K562 (cell line): ENCODE results near the gene KSR2. TPM values are rescaled to one million over a fixed set of nuclear protein-coding genes. Genes with fewer than 3 reads are reported as not detected.

Source experiments
- ATAC-seq: fragments of 200-7000 bp; cut with Tn5 transposase; 3 replicates; pipeline ENCODE4 v1.9.1; 2020; ENCODE audit warnings: moderate library complexity
- BruUV-seq: library from RNA; stranded (reverse); fragments of 400-500 nt; replicated peaks from 2 replicates; lab custom pipeline; 2021; lab: Mats Ljungman, UMichigan
- CTCF ChIA-PET: fragments of 300-600 bp; formaldehyde crosslinking; extraction: SDS; loops from one replicate; lab custom pipeline; 2021; ENCODE audit warnings: low intra/inter-chr PET ratio; lab: Yijun Ruan, JAX
- POLR2A ChIA-PET: fragments of 300-600, 350-650 bp; sonication (Branson Sonifier 250); formaldehyde crosslinking; extraction: SDS; loops from one replicate; lab custom pipeline; 2021; ENCODE audit warnings: antibody characterized with exemption, inconsistent platforms; lab: Yijun Ruan, JAX
- DNase-seq, 4 experiments: peaks; one replicate each; pipeline versions ENCODE4 v3.0.0 to v3.0.0-alpha.2; 2011 to 2018; ENCODE audit warnings: low spot score in 3 of 4, mixed read lengths in 3 of 4; ENCODE audit errors: extremely low read depth in 1 of 4
- FAIRE-seq: peaks from 2 replicates; lab custom pipeline; 2011; peaks lifted over from hg19 to GRCh38; lab: Jason Lieb, UNC
- H2AFZ ChIP-seq: 2 replicates; pipeline ENCODE4 v1.6.0; 2011; ENCODE audit warnings: low read depth, low read length, control low read depth, inconsistent platforms
- H3K27ac ChIP-seq: fragments of 200-600 bp; 3 replicates; pipeline ENCODE4 v1.8.0; 2011; ENCODE audit warnings: low read depth, mild to moderate bottlenecking, control low read depth, inconsistent platforms, low read length, moderate library complexity, mixed read lengths; ENCODE audit errors: extremely low read depth
- H3K27me3 ChIP-seq, 2 experiments: fragments of 300-600 bp in 1 of 2; 2 replicates in 1 of 2; 3 replicates in 1 of 2; pipeline versions ENCODE4 v1.6.0 to v1.8.0; 2011; ENCODE audit warnings: inconsistent platforms in 2 of 2, low read length in 2 of 2, mild to moderate bottlenecking in 1 of 2, mixed read lengths in 1 of 2, moderate library complexity in 1 of 2; ENCODE audit not compliant: control insufficient read depth in 2 of 2, insufficient read depth in 2 of 2
- H3K36me3 ChIP-seq: fragments of 300-600 bp; 3 replicates; pipeline ENCODE4 v1.8.0; 2011; ENCODE audit warnings: mild to moderate bottlenecking, low read length, inconsistent platforms; ENCODE audit not compliant: control insufficient read depth, insufficient read depth
- H3K4me1 ChIP-seq, 2 experiments: fragments of 200-600 bp in 1 of 2; replicated peaks in 1 of 2; 2 replicates in 1 of 2; 3 replicates in 1 of 2; pipeline versions ENCODE4 v1.5.1 to v1.8.0; 2011; ENCODE audit warnings: inconsistent platforms in 2 of 2, low read length in 2 of 2, mild to moderate bottlenecking in 1 of 2, mixed read lengths in 1 of 2, moderate library complexity in 1 of 2; ENCODE audit not compliant: control insufficient read depth in 2 of 2, insufficient read depth in 2 of 2
- H3K4me2 ChIP-seq: 2 replicates; pipeline ENCODE4 v1.6.1; 2011; ENCODE audit warnings: low read length, control low read depth, inconsistent platforms, mixed read lengths; ENCODE audit not compliant: insufficient read depth
- H3K4me3 ChIP-seq: fragments of 200-600 bp; sonication (generic), shearing (Covaris generic); 2 replicates; pipeline ENCODE4 v1.5.1; 2016; ENCODE audit warnings: control low read depth, inconsistent platforms
- H3K79me2 ChIP-seq: fragments of 200-600 bp; 3 replicates; pipeline ENCODE4 v1.8.0; 2011; ENCODE audit warnings: low read length, inconsistent platforms; ENCODE audit not compliant: control insufficient read depth, insufficient read depth
- H3K9ac ChIP-seq, 2 experiments: 2 replicates each; pipeline versions ENCODE4 v1.6.0 to v1.6.1; 2011; ENCODE audit warnings: low read depth in 2 of 2, low read length in 2 of 2, control low read depth in 1 of 2, inconsistent platforms in 1 of 2, mild to moderate bottlenecking in 1 of 2, mixed read lengths in 1 of 2; ENCODE audit not compliant: insufficient read depth in 1 of 2
- H3K9me1 ChIP-seq: one replicate; pipeline ENCODE4 v1.6.0; 2011; ENCODE audit warnings: inconsistent platforms, mild to moderate bottlenecking, low read length, moderate library complexity; ENCODE audit not compliant: control insufficient read depth, insufficient read depth
- H3K9me3 ChIP-seq: replicated peaks from 2 replicates; pipeline ENCODE4 v1.5.1; 2011; ENCODE audit warnings: low read depth, low read length, inconsistent platforms; ENCODE audit not compliant: control insufficient read depth, insufficient read depth
- H4K20me1 ChIP-seq: replicated peaks from 2 replicates; pipeline ENCODE4 v1.6.1; 2011; ENCODE audit warnings: low read length, inconsistent platforms, mixed read lengths; ENCODE audit not compliant: control insufficient read depth, insufficient read depth
- GTF2A2 ChIP-seq: IDR thresholded peaks from 2 replicates; pipeline ENCODE4 v1.6.1; 2016; ENCODE audit warnings: mild to moderate bottlenecking, missing genetic modification characterization, missing compliant biosample characterization
- PATZ1 ChIP-seq: fragments of 250-450 bp; sonication (Bioruptor Pico); IDR thresholded peaks from 2 replicates; pipeline ENCODE4 v1.5.0; 2020; ENCODE audit warnings: mild to moderate bottlenecking, borderline replicate concordance
- USF1 ChIP-seq: sonication (generic); formaldehyde crosslinking; IDR thresholded peaks from 2 replicates; pipeline ENCODE4 v1.9.0; 2022; ENCODE audit warnings: mild to moderate bottlenecking, missing genetic modification reagents
- ZFX ChIP-seq: sonication (generic); formaldehyde crosslinking; IDR thresholded peaks from 2 replicates; pipeline ENCODE4 v1.8.0; 2022; ENCODE audit warnings: mild to moderate bottlenecking, missing genetic modification reagents, moderate library complexity
- ZNF165 ChIP-seq: fragments of 250-450 bp; sonication (Bioruptor Pico); IDR thresholded peaks from 2 replicates; pipeline ENCODE4 v1.4.0; 2020; ENCODE audit warnings: borderline replicate concordance
- WGBS: fragments of 100-300 bp; shearing (Covaris generic); methylation state at CpG from one replicate; pipeline ENCODE4 v1.1.6; 2016; ENCODE audit warnings: low coverage, mixed read lengths; ENCODE audit not compliant: insufficient coverage; ENCODE audit errors: missing lambda C conversion rate; 5-methylcytosine and 5-hydroxymethylcytosine counted together
- in situ Hi-C: fragments of 300-500 bp; cut with MboI; formaldehyde crosslinking; loops from 4 replicates; pipeline ENCODE4 v1.15.0; 2018; ENCODE audit warnings: inconsistent platforms, mixed read lengths
- intact Hi-C: fragments of 100-400 bp; cut with micrococcal nuclease; formaldehyde crosslinking; loops from 2 replicates; pipeline ENCODE4 v1.14.2; 2022
- polyA plus RNA-seq, 8 experiments: library from polyadenylated mRNA; depleted of rRNA in 4 of 8; stranded (reverse) in 5 of 8; unstranded in 3 of 8; fragments of >200 nt; fragmentation: Nextera tagmentation in 2 of 8; fragmentation: Illumina TruSeq in 1 of 8; extraction: Ambion mirVana in 2 of 8; extraction: Trizol in 1 of 8; gene quantifications; 2 replicates each; pipeline versions ENCODE4 v1.2.1 to v1.2.3, GENCODE V29; 2011 to 2014; ENCODE audit warnings: inconsistent platforms in 1 of 8, missing spikeins in 1 of 8
- total RNA-seq, 7 experiments: library from RNA; depleted of rRNA in 6 of 7; stranded (reverse); fragments of >200 nt in 6 of 7; fragmentation: Illumina TruSeq in 2 of 7; extraction: Trizol in 2 of 7; gene quantifications; 2 replicates each; pipeline versions ENCODE4 v1.2.1 to v1.2.3, GENCODE V29; 2011 to 2021; ENCODE audit warnings: low replicate concordance in 1 of 7

KSR2 gene
- total and polyA plus RNA-seq, 9 of the 15 experiments (the other 6 are each of a cell fraction or from before 2014, with no cell fraction given): not detected

- no peak for ATAC-seq
- Histone ChIP-seq H3K9ac (no peak overlapping the region), H2AFZ (no peak overlapping the region), H3K4me3 (no peak overlapping the region), H3K27ac (no peak overlapping the region), H3K27me3 (peaks cover 2 to 37% of the 10 kb centered on the region in 2 experiments; a peak in 3 of 5 replicates), H3K9me3 (no peaks in the 10 kb centered on the region), H3K36me3 (no peaks in the 10 kb centered on the region), H3K79me2 (no peaks in the 10 kb centered on the region), H3K4me2 (no peak overlapping the region)
- no TSS peak for BruUV-seq
- no peak for DNase-seq
- no peak for FAIRE-seq
- in situ Hi-C loops: no loop called here
- TF ChIP-seq USF1 (CRISPR knock-in tag): 0 out of 2 replicates have a peak, but pooled peaks have one; percentile 13
- no peak for TF ChIP-seq GTF2A2
- TF ChIP-seq, all 486 proteins: peak for 1
- Histone ChIP-seq H3K9me1 (no peaks in the 10 kb centered on the region), H3K4me1 (peaks cover 0 to 7% of the 10 kb centered on the region in 2 experiments; a peak in 2 of 5 replicates), H4K20me1 (no peaks in the 10 kb centered on the region)
- 0% methylated on average over 2 of the region's 2 CpGs for WGBS
- ChIA-PET CTCF (no interaction called here), POLR2A (interaction anchor here (1.0 kb wide), 1 partner anchor 87 kb away, joined by 3 read pairs; no protein-coding TSS in a partner anchor)
- intact Hi-C loops: no loop called here
These were observed 3.5 kb upstream of the KSR2 start for GRCh38 chr12:117972301-117972700.

GRCh38 chr12:117970334-117970733, 1.5 kb upstream of the KSR2 start:
- Histone ChIP-seq H3K4me2 (no peak overlapping the region), H3K9me1 (no peaks in the 10 kb centered on the region), H3K27me3 (peaks cover 2 to 51% of the 10 kb centered on the region in 2 experiments; a peak in 3 of 5 replicates), H3K9me3 (no peaks in the 10 kb centered on the region), H3K36me3 (no peaks in the 10 kb centered on the region), H3K4me1 (peaks cover 0 to 7% of the 10 kb centered on the region in 2 experiments; a peak in 2 of 5 replicates), H3K9ac (no peak overlapping the region), H2AFZ (no peak overlapping the region), H3K4me3 (no peak overlapping the region), H3K79me2 (no peaks in the 10 kb centered on the region), H3K27ac (no peak overlapping the region), H4K20me1 (no peaks in the 10 kb centered on the region)
- no TSS peak for BruUV-seq
- intact Hi-C loops: no loop called here
- 0% methylated on average over 4 of the region's 4 CpGs for WGBS
- DNase-seq (no peak), FAIRE-seq (no peak), ATAC-seq (no peak)
- ChIA-PET POLR2A (no interaction called here), CTCF (no interaction called here)
- TF ChIP-seq ZFX (no peak), ZNF165 (no peak), PATZ1 (CRISPR knock-in tag) (no peak)
- in situ Hi-C loops: no loop called here
